SK-N-SH (cell line): Measurements from ENCODE around the gene RAB19. TPM values are rescaled to one million over a fixed set of nuclear protein-coding genes. Genes with fewer than 3 reads are reported as not detected.

Experiments
- CTCF ChIA-PET: fragments of 300-600, 350-600 bp; formaldehyde crosslinking; extraction: SDS; loops from one replicate; lab custom pipeline; 2021; lab: Yijun Ruan, JAX
- POLR2A ChIA-PET: fragments of 350-600 bp; sonication (Branson Sonifier 250); formaldehyde crosslinking; extraction: SDS; loops from one replicate; lab custom pipeline; 2020; ENCODE audit warnings: antibody characterized with exemption, inconsistent platforms; lab: Yijun Ruan, JAX
- DNase-seq: peaks from one replicate; pipeline ENCODE4 v3.0.0; 2012
- H2AFZ ChIP-seq: fragments of 200-600 bp; sonication (generic); 2 replicates; pipeline ENCODE4 v1.8.1; 2016; ENCODE audit warnings: antibody characterized with exemption, mild to moderate bottlenecking, low read depth
- H3F3A ChIP-seq: fragments of 200-600 bp; sonication (generic); replicated peaks from 2 replicates; pipeline ENCODE3; 2016; ENCODE audit warnings: antibody characterized with exemption, mild to moderate bottlenecking; ENCODE audit not compliant: insufficient read depth
- H3K27ac ChIP-seq, 2 experiments: fragments of 200-500 bp in 1 of 2; fragments of 200-600 bp in 1 of 2; sonication (Bioruptor generic) in 1 of 2; sonication (generic), shearing (Covaris generic) in 1 of 2; 2 replicates each; pipeline versions ENCODE4 v1.5.1 to v1.6.1; 2014 to 2016; ENCODE audit warnings: low read depth in 2 of 2, inconsistent platforms in 1 of 2, low read length in 1 of 2, mild to moderate bottlenecking in 1 of 2, mixed read lengths in 1 of 2
- H3K27me3 ChIP-seq: fragments of 200-600 bp; sonication (generic), shearing (Covaris generic); 2 replicates; pipeline ENCODE4 v1.6.1; 2016; ENCODE audit warnings: mixed run types; ENCODE audit not compliant: insufficient read depth
- H3K36me3 ChIP-seq, 2 experiments: fragments of 200-500 bp in 1 of 2; fragments of 200-600 bp in 1 of 2; sonication (Bioruptor generic) in 1 of 2; sonication (generic) in 1 of 2; replicated peaks in 1 of 2; 2 replicates each; pipeline versions ENCODE3 to v1.5.1; 2014 to 2016; ENCODE audit warnings: low read length in 1 of 2, mild to moderate bottlenecking in 1 of 2; ENCODE audit not compliant: insufficient read depth in 2 of 2, control insufficient read depth in 1 of 2
- H3K4me1 ChIP-seq, 2 experiments: fragments of 200-500 bp in 1 of 2; fragments of 200-600 bp in 1 of 2; sonication (Bioruptor generic) in 1 of 2; sonication (generic), shearing (Covaris generic) in 1 of 2; 2 replicates each; pipeline versions ENCODE4 v1.5.1 to v1.6.1; 2014 to 2016; ENCODE audit warnings: low read depth in 1 of 2, low read length in 1 of 2, mixed run types in 1 of 2; ENCODE audit not compliant: insufficient read depth in 2 of 2, control insufficient read depth in 1 of 2
- H3K4me2 ChIP-seq: fragments of 200-600 bp; sonication (generic), shearing (Covaris generic); 2 replicates; pipeline ENCODE4 v1.6.1; 2017; ENCODE audit warnings: mixed run types
- H3K4me3 ChIP-seq, 2 experiments: fragments of 200-500 bp in 1 of 2; fragments of 200-600 bp in 1 of 2; sonication (Bioruptor generic) in 1 of 2; sonication (generic), shearing (Covaris generic) in 1 of 2; 2 replicates each; pipeline versions ENCODE4 v1.5.1 to v1.8.1; 2014 to 2016; ENCODE audit warnings: low read depth in 2 of 2, inconsistent platforms in 1 of 2, low read length in 1 of 2, mild to moderate bottlenecking in 1 of 2, mixed read lengths in 1 of 2, moderate library complexity in 1 of 2
- H3K79me2 ChIP-seq: fragments of 200-600 bp; sonication (generic); 2 replicates; pipeline ENCODE4 v1.8.1; 2017; ENCODE audit warnings: mild to moderate bottlenecking; ENCODE audit not compliant: insufficient read depth
- H3K9ac ChIP-seq: fragments of 200-600 bp; sonication (generic); 2 replicates; pipeline ENCODE4 v1.6.1; 2017; ENCODE audit warnings: mixed run types
- H3K9me2 ChIP-seq: fragments of 200-600 bp; sonication (generic); 2 replicates; pipeline ENCODE4 v1.6.1; 2017; ENCODE audit warnings: mixed run types
- H3K9me3 ChIP-seq: fragments of 200-600 bp; sonication (generic); 2 replicates; pipeline ENCODE4 v1.6.1; 2017; ENCODE audit warnings: mixed run types, mild to moderate bottlenecking, moderate library complexity
- H4K20me1 ChIP-seq: fragments of 200-600 bp; sonication (generic); 2 replicates; pipeline ENCODE4 v1.6.1; 2017; ENCODE audit warnings: mild to moderate bottlenecking, mixed run types; ENCODE audit not compliant: insufficient read depth
- CHD2 ChIP-seq: fragments of 150-350 bp; IDR thresholded peaks from 2 replicates; pipeline ENCODE4 v1.6.1; 2018; ENCODE audit warnings: low read length; ENCODE audit not compliant: partially characterized antibody
- ELF1 ChIP-seq: IDR thresholded peaks from 2 replicates; pipeline ENCODE4 v1.4.0; 2012
- EZH2phosphoT487 ChIP-seq: fragments of 200-600 bp; sonication (generic); IDR thresholded peaks from 2 replicates; pipeline ENCODE4 v1.6.1; 2017; ENCODE audit warnings: low read depth, mixed run types, mild to moderate bottlenecking, antibody characterized with exemption, moderate library complexity, borderline replicate concordance
- GABPA ChIP-seq: IDR thresholded peaks from 2 replicates; pipeline ENCODE4 v1.4.0; 2012; ENCODE audit warnings: low read depth, mild to moderate bottlenecking
- MXI1 ChIP-seq: IDR thresholded peaks from 2 replicates; pipeline ENCODE4 v1.6.1; 2012; ENCODE audit warnings: mild to moderate bottlenecking, low read depth, low read length, improper control_type of control experiment
- RAD21 ChIP-seq: IDR thresholded peaks from 2 replicates; pipeline ENCODE4 v1.6.1; 2012; ENCODE audit warnings: mild to moderate bottlenecking, low read length
- RFX5 ChIP-seq: IDR thresholded peaks from 2 replicates; pipeline ENCODE4 v1.6.1; 2012; ENCODE audit warnings: mild to moderate bottlenecking, improper control_type of control experiment, low read length
- SMC3 ChIP-seq: IDR thresholded peaks from 2 replicates; pipeline ENCODE4 v1.6.1; 2012; ENCODE audit warnings: low read depth, low read length, improper control_type of control experiment
- TAF1 ChIP-seq: IDR thresholded peaks from 2 replicates; pipeline ENCODE4 v1.6.1; 2012; ENCODE audit warnings: low read depth, mild to moderate bottlenecking, low read length, moderate library complexity, borderline replicate concordance
- YY1 ChIP-seq: IDR thresholded peaks from 2 replicates; pipeline ENCODE4 v1.4.0; 2012; ENCODE audit warnings: low read depth, mild to moderate bottlenecking
- WGBS: methylation state at CpG from one replicate; pipeline ENCODE4 v1.1.6; 2017; ENCODE audit warnings: low lambda C conversion rate; 5-methylcytosine and 5-hydroxymethylcytosine counted together
- polyA plus RNA-seq, 3 experiments: library from polyadenylated mRNA; depleted of rRNA; stranded (reverse); fragments of >200 nt; gene quantifications; 2 replicates each; pipeline ENCODE4 v1.2.3, GENCODE V29; 2012
- TF ChIP-seq, protein P1 (sequence below): fragments of 150-350 bp; IDR thresholded peaks from 2 replicates; pipeline ENCODE4 v1.6.1; 2016; ENCODE audit warnings: mild to moderate bottlenecking, low read depth, low read length
- TF ChIP-seq, protein P2 (sequence below): fragments of 150-350 bp; IDR thresholded peaks from 2 replicates; pipeline ENCODE4 v1.6.1; 2017; ENCODE audit warnings: antibody characterized with exemption, low read length, low read depth, borderline replicate concordance

The RAB19 gene
- polyA plus RNA-seq, 1 of the 3 experiments (the other 2 are of a cell fraction) = not detected

DNA sequence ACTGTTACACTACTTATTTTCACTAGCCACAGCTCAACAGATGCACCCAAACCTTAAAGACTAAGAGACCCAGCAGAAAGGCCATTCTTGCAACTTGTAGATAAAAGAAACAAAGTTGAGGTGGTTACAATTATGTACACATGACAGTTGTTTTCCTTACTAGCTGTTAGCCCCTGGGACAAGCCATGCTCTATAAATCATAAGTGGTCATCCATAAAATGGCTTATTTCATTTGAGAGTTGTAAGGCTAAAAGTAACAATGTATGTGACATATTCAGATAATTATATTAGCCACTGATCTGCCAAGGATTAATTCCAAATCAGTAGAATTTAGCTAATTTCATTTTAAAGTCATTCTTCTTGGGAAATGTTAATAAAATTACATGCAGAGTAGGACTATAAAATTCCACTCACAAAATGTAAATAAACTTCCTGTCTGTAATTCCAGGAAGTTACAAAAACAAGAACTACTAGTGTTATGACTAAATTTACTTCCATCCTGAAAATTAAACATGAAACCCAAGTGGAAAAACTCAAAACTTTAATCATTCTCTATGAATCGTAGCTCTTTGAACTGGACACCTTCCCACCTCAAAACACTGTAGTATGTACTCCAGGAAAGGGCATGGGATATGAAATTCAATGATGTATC, 18.8 kb upstream of the RAB19 start:
- Histone ChIP-seq H2AFZ (no peak overlapping the region), H4K20me1 (peaks cover 50% of the 10 kb centered on the region), H3K36me3 (peaks cover 6 to 9% of the 10 kb centered on the region in 2 experiments), H3F3A (no peaks in the 10 kb centered on the region), H3K4me1 (no peaks in the 10 kb centered on the region), H3K27ac (no peak overlapping the region), H3K9me3 (no peaks in the 10 kb centered on the region), H3K4me2 (no peak overlapping the region), H3K27me3 (no peaks in the 10 kb centered on the region), H3K4me3 (no peak overlapping the region), H3K9ac (no peak overlapping the region), H3K9me2 (no peaks in the 10 kb centered on the region), H3K79me2 (peaks cover 33% of the 10 kb centered on the region)
- ChIA-PET CTCF (interaction anchor here (0.6 to 2.0 kb wide), 7 partner anchors 10 to 284 kb away, joined by 3 to 10 read pairs (median 3); partner anchors contain the start of gene SLC37A3), POLR2A (no interaction called here)
- DNase-seq = no peak
- 98% methylated on average over 1 of the region's 1 CpG for WGBS
- TF ChIP-seq YY1 (no peak), MXI1 (no peak), RAD21 (no peak), CHD2 (no peak), SMC3 (no peak), ELF1 (no peak), TAF1 (no peak), GABPA (no peak), EZH2phosphoT487 (no peak)
- TF ChIP-seq, protein P1, sequence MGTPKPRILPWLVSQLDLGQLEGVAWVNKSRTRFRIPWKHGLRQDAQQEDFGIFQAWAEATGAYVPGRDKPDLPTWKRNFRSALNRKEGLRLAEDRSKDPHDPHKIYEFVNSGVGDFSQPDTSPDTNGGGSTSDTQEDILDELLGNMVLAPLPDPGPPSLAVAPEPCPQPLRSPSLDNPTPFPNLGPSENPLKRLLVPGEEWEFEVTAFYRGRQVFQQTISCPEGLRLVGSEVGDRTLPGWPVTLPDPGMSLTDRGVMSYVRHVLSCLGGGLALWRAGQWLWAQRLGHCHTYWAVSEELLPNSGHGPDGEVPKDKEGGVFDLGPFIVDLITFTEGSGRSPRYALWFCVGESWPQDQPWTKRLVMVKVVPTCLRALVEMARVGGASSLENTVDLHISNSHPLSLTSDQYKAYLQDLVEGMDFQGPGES = no peak
- TF ChIP-seq, protein P2, sequence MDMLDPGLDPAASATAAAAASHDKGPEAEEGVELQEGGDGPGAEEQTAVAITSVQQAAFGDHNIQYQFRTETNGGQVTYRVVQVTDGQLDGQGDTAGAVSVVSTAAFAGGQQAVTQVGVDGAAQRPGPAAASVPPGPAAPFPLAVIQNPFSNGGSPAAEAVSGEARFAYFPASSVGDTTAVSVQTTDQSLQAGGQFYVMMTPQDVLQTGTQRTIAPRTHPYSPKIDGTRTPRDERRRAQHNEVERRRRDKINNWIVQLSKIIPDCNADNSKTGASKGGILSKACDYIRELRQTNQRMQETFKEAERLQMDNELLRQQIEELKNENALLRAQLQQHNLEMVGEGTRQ = no peak

DNA sequence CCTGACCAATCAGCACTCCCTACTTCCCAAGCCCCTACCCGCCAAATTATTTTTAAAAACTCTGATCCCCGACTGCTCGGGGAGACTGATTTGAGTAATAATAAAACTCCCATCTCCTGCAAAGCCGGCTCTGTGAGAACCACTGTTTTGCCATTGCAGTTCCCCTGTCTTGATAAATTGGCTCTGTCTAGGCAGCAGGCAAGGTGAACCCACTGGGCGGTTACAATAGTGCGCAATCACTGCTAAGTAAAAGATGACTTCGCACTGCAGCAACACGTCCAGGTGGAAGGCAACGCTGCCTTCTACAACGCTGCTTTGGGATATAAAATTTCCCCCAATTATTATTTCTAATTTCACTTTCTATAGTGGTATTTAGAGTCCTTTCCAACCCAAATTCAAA, 14.4 kb upstream of the RAB19 start:
- H3K27ac ChIP-seq = no peak overlapping the region
- no peak overlapping the region for H2AFZ ChIP-seq
- H3K36me3 ChIP-seq = no peaks in the 10 kb centered on the region
- H4K20me1 ChIP-seq = peaks cover 83% of the 10 kb centered on the region
- CTCF ChIA-PET = no interaction called here
- no peaks in the 10 kb centered on the region for H3K27me3 ChIP-seq
- DNase-seq = no peak
- H3K9me2 ChIP-seq = no peaks in the 10 kb centered on the region
- H3K9ac ChIP-seq = no peak overlapping the region
- H3K4me1 ChIP-seq = no peaks in the 10 kb centered on the region
- POLR2A ChIA-PET = no interaction called here
- peaks cover 64% of the 10 kb centered on the region for H3K79me2 ChIP-seq
- H3K9me3 ChIP-seq = no peaks in the 10 kb centered on the region
- no peak for TF ChIP-seq RFX5
- no peaks in the 10 kb centered on the region for H3F3A ChIP-seq
- no peak overlapping the region for H3K4me3 ChIP-seq
- WGBS = 96% methylated on average over 10 of the region's 10 CpGs
- no peak overlapping the region for H3K4me2 ChIP-seq
